Type B pancreatic cell (in vitro differentiated cells): ENCODE results near the gene TRPM1. TPM values are rescaled to one million over a fixed set of nuclear protein-coding genes. Genes with fewer than 3 reads are reported as not detected.

Experiments
- DNase-seq: peaks from one replicate; pipeline ENCODE4 v3.0.0; 2021; ENCODE audit warnings: mixed read lengths; ENCODE audit not compliant: unreplicated experiment; ENCODE audit errors: extremely low spot score
- H3K27ac Mint-ChIP-seq: 2 replicates; pipeline ENCODE4 v1.8.0; 2021; ENCODE audit warnings: mild to moderate bottlenecking, mixed read lengths
- H3K27me3 Mint-ChIP-seq: 2 replicates; pipeline ENCODE4 v1.8.0; 2021; ENCODE audit warnings: mixed read lengths
- H3K36me3 Mint-ChIP-seq: 2 replicates; pipeline ENCODE4 v1.8.0; 2021; ENCODE audit warnings: mixed read lengths
- H3K4me1 Mint-ChIP-seq: one replicate; pipeline ENCODE4 v1.8.0; 2021; ENCODE audit warnings: mixed read lengths; ENCODE audit not compliant: unreplicated experiment
- H3K4me3 Mint-ChIP-seq: 2 replicates; pipeline ENCODE4 v1.8.0; 2021; ENCODE audit warnings: mild to moderate bottlenecking, mixed read lengths
- H3K9me3 Mint-ChIP-seq: 2 replicates; pipeline ENCODE4 v1.8.0; 2021; ENCODE audit warnings: mixed read lengths
- CTCF ChIP-seq: fragments of 200-600 bp; sonication (generic); conservative IDR thresholded peaks from 2 replicates; pipeline ENCODE4 v1.5.0; 2021; ENCODE audit warnings: antibody characterized with exemption, mild to moderate bottlenecking
- total RNA-seq: library from RNA; stranded (reverse); gene quantifications from 2 replicates; pipeline ENCODE4 v1.2.1, GENCODE V29; 2021; ENCODE audit warnings: low replicate concordance

TRPM1 gene
- total RNA-seq, 1 donor from 2014 or later = 9.5 TPM

- no peaks in the 10 kb centered on the region for H3K36me3 Mint-ChIP-seq
These were observed 1.1 kb upstream of the TRPM1 start for GRCh38 chr15:31102374-31103342.

DNA sequence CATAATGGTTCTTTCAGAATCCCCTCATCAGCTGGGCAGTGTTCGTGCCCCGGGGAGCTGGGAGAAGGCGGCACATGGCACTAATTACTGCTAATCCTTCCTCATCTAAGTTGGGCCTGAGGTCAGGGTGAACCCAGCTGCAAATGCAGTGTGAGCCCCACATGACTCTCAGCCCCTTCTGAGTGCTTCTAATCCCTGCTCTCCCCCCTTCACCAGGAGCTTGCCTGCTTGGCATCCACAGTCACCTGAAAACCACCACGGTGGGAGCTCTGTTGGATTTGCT lies 455 bp upstream of the TRPM1 start:
- TF ChIP-seq CTCF = no peak
- H3K27me3 Mint-ChIP-seq = no peaks in the 10 kb centered on the region
- no peak overlapping the region for H3K27ac Mint-ChIP-seq
- no peak overlapping the region for H3K4me3 Mint-ChIP-seq
- H3K4me1 Mint-ChIP-seq = peaks cover 25% of the 10 kb centered on the region
- DNase-seq = no peak
- no peaks in the 10 kb centered on the region for H3K9me3 Mint-ChIP-seq
- no peaks in the 10 kb centered on the region for H3K36me3 Mint-ChIP-seq

More at GRCh38 chr15:31102374-31103342, 1.1 kb upstream of the TRPM1 start:
- H3K4me3 Mint-ChIP-seq = no peak overlapping the region
- no peak for TF ChIP-seq CTCF
- no peaks in the 10 kb centered on the region for H3K27me3 Mint-ChIP-seq
- H3K27ac Mint-ChIP-seq = no peak overlapping the region
- DNase-seq = no peak
- peaks cover 25% of the 10 kb centered on the region for H3K4me1 Mint-ChIP-seq
- H3K9me3 Mint-ChIP-seq = no peaks in the 10 kb centered on the region

DNA sequence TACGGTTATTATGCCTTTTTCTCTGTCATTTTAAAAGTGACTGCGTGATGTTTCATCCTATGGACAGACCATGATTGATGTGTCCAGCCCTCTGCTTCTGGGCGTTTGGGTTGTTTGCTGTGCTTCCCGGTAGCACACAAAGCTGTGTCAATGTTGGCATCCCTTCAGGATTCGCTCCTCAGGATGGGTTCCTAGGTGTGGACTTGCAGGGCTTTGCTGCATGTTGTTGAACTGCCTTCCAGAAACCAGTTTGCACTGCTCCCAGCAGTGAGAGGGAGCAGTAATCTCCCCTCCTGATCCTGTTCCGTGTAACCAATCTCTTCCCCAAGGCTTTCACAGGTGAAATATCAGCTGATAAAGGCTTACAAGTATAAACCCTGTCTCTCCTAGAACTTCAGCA lies 787 bp downstream of the TRPM1 start:
- Mint-ChIP-seq H3K9me3 (no peaks in the 10 kb centered on the region), H3K4me3 (no peak overlapping the region), H3K4me1 (peaks cover 25% of the 10 kb centered on the region), H3K36me3 (no peaks in the 10 kb centered on the region), H3K27me3 (no peaks in the 10 kb centered on the region), H3K27ac (no peak overlapping the region)
- TF ChIP-seq CTCF = no peak
- DNase-seq = no peak

GRCh38 chr15:31098953-31099740 lies 2.4 kb downstream of the TRPM1 start:
- no peak for TF ChIP-seq CTCF
- no peak overlapping the region for H3K4me3 Mint-ChIP-seq
- no peaks in the 10 kb centered on the region for H3K36me3 Mint-ChIP-seq
- no peak for DNase-seq
- no peaks in the 10 kb centered on the region for H3K9me3 Mint-ChIP-seq
- H3K27ac Mint-ChIP-seq = no peak overlapping the region
- no peaks in the 10 kb centered on the region for H3K27me3 Mint-ChIP-seq
- peaks cover 21% of the 10 kb centered on the region for H3K4me1 Mint-ChIP-seq

DNA sequence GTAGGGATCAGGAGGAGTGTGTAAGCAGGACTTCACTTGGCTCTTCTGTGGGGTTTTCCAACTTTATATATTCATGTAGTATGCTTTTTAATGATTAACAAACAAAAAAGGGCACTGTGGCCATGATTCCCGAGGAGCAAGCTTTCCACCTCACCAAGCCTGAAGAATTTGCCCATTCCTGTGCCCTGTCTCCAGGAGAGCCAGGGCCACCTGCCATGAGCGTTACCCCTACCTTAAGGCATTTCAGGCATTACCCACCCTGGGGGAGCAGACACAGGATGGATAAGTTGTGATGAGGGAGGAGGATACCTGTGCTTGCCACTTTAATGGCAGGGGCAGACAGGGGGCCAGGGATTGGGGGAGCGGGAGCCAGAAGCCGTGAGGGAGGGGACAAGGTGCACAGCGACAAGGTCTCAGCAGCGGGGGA lies 3.0 kb downstream of the TRPM1 start:
- peaks cover 21% of the 10 kb centered on the region for H3K4me1 Mint-ChIP-seq
- DNase-seq = no peak
- TF ChIP-seq CTCF = no peak
- no peak overlapping the region for H3K4me3 Mint-ChIP-seq
- no peaks in the 10 kb centered on the region for H3K36me3 Mint-ChIP-seq
- no peak overlapping the region for H3K27ac Mint-ChIP-seq
- no peaks in the 10 kb centered on the region for H3K27me3 Mint-ChIP-seq
- no peaks in the 10 kb centered on the region for H3K9me3 Mint-ChIP-seq
